ENCODE measurements around the gene LAX1.
"Not testable (repeated sequence)": the region's sequence is repeated elsewhere in the genome, so short reads cannot be mapped to it uniquely, and the experiment has no call there.

The LAX1 gene

DNA sequence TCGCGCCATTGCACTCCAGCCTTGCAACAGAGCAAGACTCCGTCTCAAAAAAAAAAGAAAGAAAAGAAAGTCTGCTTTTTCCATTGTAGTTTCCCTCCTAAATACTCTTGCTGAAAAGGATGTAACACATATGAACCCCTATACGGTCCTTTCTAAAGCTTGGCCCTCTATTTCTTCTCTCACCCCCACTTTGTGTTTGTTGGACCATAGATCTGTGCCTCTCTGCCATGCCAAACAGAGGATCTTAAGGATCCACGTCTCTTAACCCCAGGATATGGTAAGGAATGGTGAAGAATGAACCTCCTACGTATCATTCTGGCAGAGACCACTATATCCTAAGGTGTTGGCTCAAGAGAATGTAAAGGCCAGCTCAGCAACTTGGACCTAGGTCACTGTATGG, 18.7 kb upstream of the LAX1 start:
- no peaks in the 10 kb centered on the region for H3K27me3 ChIP-seq (ENCODE audit: insufficient read depth, poor library complexity, severe bottlenecking)
- no peaks in the 10 kb centered on the region for H3K9me3 ChIP-seq (ENCODE audit: severe bottlenecking)
- no peak overlapping the region for H3K4me3 ChIP-seq (ENCODE audit: severe bottlenecking)
- H3K4me1 ChIP-seq (ENCODE audit: insufficient read depth, poor library complexity, severe bottlenecking) = peaks cover 12% of the 10 kb centered on the region
- peaks cover 4% of the 10 kb centered on the region; the same call in 1 of the 2 replicates for H3K36me3 ChIP-seq (ENCODE audit: low read depth)
- ATAC-seq (ENCODE audit: low read depth) = no peak
- no peak overlapping the region for H3K27ac ChIP-seq (ENCODE audit: poor library complexity, severe bottlenecking)
- DNase-seq (ENCODE audit: low spot score) = no peak
- TF ChIP-seq CTCF (IDR thresholded peaks at IDR 0.05; ENCODE audit: poor library complexity, severe bottlenecking) = no peak

DNA sequence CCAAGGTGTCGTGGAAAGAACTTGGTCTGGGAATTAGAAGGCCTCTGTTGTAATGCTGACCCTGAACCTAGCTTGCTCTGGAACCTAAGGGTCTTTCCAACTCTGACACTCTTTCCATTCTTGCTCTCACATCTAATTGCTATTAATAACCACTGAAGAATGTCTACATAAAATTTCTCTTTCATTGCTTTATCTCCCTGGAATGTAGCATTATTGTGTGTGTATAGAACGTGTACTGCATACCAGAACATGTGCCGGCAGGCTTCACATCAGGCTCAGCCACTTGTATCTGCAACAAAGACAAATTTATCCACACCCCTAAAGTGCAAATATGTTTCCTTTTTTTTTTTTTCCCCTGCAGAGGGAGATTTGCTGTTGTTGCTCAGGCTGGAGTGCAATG, 13.9 kb upstream of the LAX1 start:
- Histone ChIP-seq H3K4me1 (ENCODE audit: insufficient read depth, poor library complexity, severe bottlenecking) (peaks cover 29% of the 10 kb centered on the region), H3K36me3 (ENCODE audit: low read depth) (no peaks in the 10 kb centered on the region), H3K9me3 (ENCODE audit: severe bottlenecking) (no peaks in the 10 kb centered on the region), H3K27me3 (ENCODE audit: insufficient read depth, poor library complexity, severe bottlenecking) (no peaks in the 10 kb centered on the region), H3K27ac (ENCODE audit: poor library complexity, severe bottlenecking) (peak overlapping the region; percentile 80), H3K4me3 (ENCODE audit: severe bottlenecking) (no peak overlapping the region)
- peak; percentile 24 for TF ChIP-seq CTCF (IDR thresholded peaks at IDR 0.05; ENCODE audit: poor library complexity, severe bottlenecking)
- ATAC-seq (ENCODE audit: low read depth) (peak; percentile 93), DNase-seq (ENCODE audit: low spot score) (peak; percentile 86)

GRCh38 chr1:203751618-203752361, 13.2 kb upstream of the LAX1 start:
- H3K36me3 ChIP-seq (ENCODE audit: low read depth); DNase-seq (ENCODE audit: low spot score); H3K9me3 ChIP-seq (ENCODE audit: severe bottlenecking); H3K4me3 ChIP-seq (ENCODE audit: severe bottlenecking); H3K27me3 ChIP-seq (ENCODE audit: insufficient read depth, poor library complexity, severe bottlenecking); ATAC-seq (ENCODE audit: low read depth): not testable (repeated sequence)
- H3K4me1 ChIP-seq (ENCODE audit: insufficient read depth, poor library complexity, severe bottlenecking) = peaks cover 36% of the 10 kb centered on the region
- H3K27ac ChIP-seq (ENCODE audit: poor library complexity, severe bottlenecking) = peak overlapping the region; percentile 80

GRCh38 chr1:203754455-203754864, 10.5 kb upstream of the LAX1 start:
- DNase-seq (ENCODE audit: low spot score) = no peak
- Histone ChIP-seq H3K4me1 (ENCODE audit: insufficient read depth, poor library complexity, severe bottlenecking) (peaks cover 36% of the 10 kb centered on the region), H3K27ac (ENCODE audit: poor library complexity, severe bottlenecking) (peak overlapping the region; percentile 47), H3K4me3 (ENCODE audit: severe bottlenecking) (no peak overlapping the region), H3K36me3 (ENCODE audit: low read depth) (no peaks in the 10 kb centered on the region), H3K27me3 (ENCODE audit: insufficient read depth, poor library complexity, severe bottlenecking) (no peaks in the 10 kb centered on the region), H3K9me3 (ENCODE audit: severe bottlenecking) (no peaks in the 10 kb centered on the region)
- no peak; the same call in 2 of the 3 replicates for ATAC-seq (ENCODE audit: low read depth)
- TF ChIP-seq CTCF (IDR thresholded peaks at IDR 0.05; ENCODE audit: poor library complexity, severe bottlenecking) = no peak

DNA sequence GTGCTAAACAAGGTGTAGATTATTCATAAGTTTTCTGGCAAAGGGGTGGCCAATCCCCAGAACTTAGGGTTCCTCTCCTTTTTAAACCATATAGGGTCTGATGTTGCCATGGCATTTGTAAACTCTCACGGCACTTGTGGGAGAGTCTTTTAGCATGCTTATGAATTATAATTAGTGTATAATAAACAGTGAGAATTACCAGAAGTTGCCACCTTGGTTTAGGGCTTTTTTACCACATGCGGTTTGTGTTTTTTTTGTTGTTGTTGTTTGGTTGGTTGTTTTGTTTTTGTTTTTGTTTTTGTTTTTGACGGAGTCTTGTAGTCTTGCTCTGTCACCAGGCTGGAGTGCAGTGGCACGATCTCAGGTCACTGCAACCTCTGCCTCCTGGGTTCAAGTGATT, 8.9 kb upstream of the LAX1 start:
- Histone ChIP-seq H3K27ac (ENCODE audit: poor library complexity, severe bottlenecking) (peak overlapping the region; percentile 47), H3K27me3 (ENCODE audit: insufficient read depth, poor library complexity, severe bottlenecking) (no peaks in the 10 kb centered on the region), H3K4me3 (ENCODE audit: severe bottlenecking) (no peak overlapping the region), H3K4me1 (ENCODE audit: insufficient read depth, poor library complexity, severe bottlenecking) (peaks cover 28% of the 10 kb centered on the region), H3K36me3 (ENCODE audit: low read depth) (no peaks in the 10 kb centered on the region), H3K9me3 (ENCODE audit: severe bottlenecking) (no peaks in the 10 kb centered on the region)
- no peak for TF ChIP-seq CTCF (IDR thresholded peaks at IDR 0.05; ENCODE audit: poor library complexity, severe bottlenecking)
- no peak for ATAC-seq (ENCODE audit: low read depth)
- no peak for DNase-seq (ENCODE audit: low spot score)

DNA sequence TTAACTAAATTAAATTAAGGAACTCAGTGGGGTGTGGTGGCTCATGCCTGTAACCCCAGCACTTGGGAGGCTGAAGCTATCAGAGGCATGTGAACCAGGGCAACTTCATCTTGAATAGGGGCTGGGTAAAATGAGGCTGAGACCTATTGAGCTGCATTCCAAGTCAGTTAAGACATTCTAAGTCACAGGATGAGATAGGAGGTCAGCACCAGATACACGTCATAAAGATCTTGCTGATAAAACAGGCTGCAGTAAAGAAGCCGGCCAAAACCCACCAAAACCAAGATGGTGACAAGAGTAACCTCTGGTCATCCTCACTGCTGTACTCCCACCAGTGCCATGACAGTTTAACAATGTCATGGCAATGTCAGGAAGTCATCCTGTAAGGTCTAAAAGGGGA, 6.2 kb upstream of the LAX1 start:
- not testable (repeated sequence) for H3K36me3 ChIP-seq (ENCODE audit: low read depth); H3K4me3 ChIP-seq (ENCODE audit: severe bottlenecking); H3K27me3 ChIP-seq (ENCODE audit: insufficient read depth, poor library complexity, severe bottlenecking); ATAC-seq (ENCODE audit: low read depth); H3K9me3 ChIP-seq (ENCODE audit: severe bottlenecking); DNase-seq (ENCODE audit: low spot score); H3K27ac ChIP-seq (ENCODE audit: poor library complexity, severe bottlenecking)
- peaks cover 18% of the 10 kb centered on the region for H3K4me1 ChIP-seq (ENCODE audit: insufficient read depth, poor library complexity, severe bottlenecking)

All from RWPE2 (cell line).